Caco-2 (cell line): Measurements from ENCODE around the gene USP13. TPM values are rescaled to one million over a fixed set of nuclear protein-coding genes. Genes with fewer than 3 reads are reported as not detected.

Source experiments
- BruUV-seq: library from RNA; stranded (reverse); fragments of 400-500 nt; replicated peaks from 2 replicates; lab custom pipeline; 2021; lab: Mats Ljungman, UMichigan
- CTCF ChIA-PET: fragments of 300-600 bp; sonication (Branson Sonifier 250); formaldehyde crosslinking; loops from one replicate; lab custom pipeline; 2022; ENCODE audit warnings: antibody characterized with exemption; lab: Charles Lee
- POLR2A ChIA-PET: fragments of 300-600 bp; sonication (Branson Sonifier 250); formaldehyde crosslinking; loops from one replicate; lab custom pipeline; 2022; ENCODE audit warnings: antibody characterized with exemption; lab: Charles Lee
- DNase-seq, 2 experiments: peaks; one replicate each; pipeline versions ENCODE4 v3.0.0 to v3.0.0-alpha.2; 2020 to 2022
- H3K27me3 ChIP-seq: replicated peaks from 2 replicates; pipeline ENCODE4 v1.6.0; 2011; ENCODE audit warnings: low read length; ENCODE audit not compliant: control insufficient read depth, insufficient read depth
- H3K36me3 ChIP-seq: 2 replicates; pipeline ENCODE4 v1.5.1; 2011; ENCODE audit warnings: low read length; ENCODE audit not compliant: control insufficient read depth, insufficient read depth
- H3K4me1 ChIP-seq: fragments of 250-450 bp; sonication (Bioruptor Pico); 2 replicates; pipeline ENCODE4 v1.5.1; 2020; ENCODE audit warnings: mild to moderate bottlenecking
- H3K4me3 ChIP-seq: 2 replicates; pipeline ENCODE4 v1.5.1; 2011; ENCODE audit warnings: low read depth, mild to moderate bottlenecking, control low read depth, low read length
- H3K9me3 ChIP-seq: fragments of 250-450 bp; sonication (Bioruptor Pico); 2 replicates; pipeline ENCODE4 v1.5.1; 2020; ENCODE audit warnings: mild to moderate bottlenecking, moderate library complexity
- H3K27ac Mint-ChIP-seq: one replicate; pipeline ENCODE4 v1.8.0; 2022; ENCODE audit warnings: mixed read lengths; ENCODE audit not compliant: unreplicated experiment
- H3K27me3 Mint-ChIP-seq: one replicate; pipeline ENCODE4 v1.8.0; 2022; ENCODE audit warnings: mixed read lengths; ENCODE audit not compliant: insufficient read depth, unreplicated experiment
- H3K36me3 Mint-ChIP-seq: one replicate; pipeline ENCODE4 v1.8.0; 2022; ENCODE audit warnings: mild to moderate bottlenecking, mixed read lengths; ENCODE audit not compliant: insufficient read depth, unreplicated experiment
- H3K4me1 Mint-ChIP-seq: one replicate; pipeline ENCODE4 v1.8.0; 2022; ENCODE audit warnings: low read depth, mixed read lengths; ENCODE audit not compliant: unreplicated experiment
- H3K4me3 Mint-ChIP-seq: one replicate; pipeline ENCODE4 v1.8.0; 2022; ENCODE audit warnings: mild to moderate bottlenecking, moderate library complexity, mixed read lengths; ENCODE audit not compliant: unreplicated experiment
- H3K9me3 Mint-ChIP-seq: one replicate; pipeline ENCODE4 v1.8.0; 2022; ENCODE audit warnings: mixed read lengths; ENCODE audit not compliant: unreplicated experiment
- intact Hi-C: fragments of 100-400 bp; cut with micrococcal nuclease; formaldehyde crosslinking; loops from one replicate; pipeline ENCODE4 v1.10.0; 2022; ENCODE audit not compliant: unreplicated experiment
- total RNA-seq: library from RNA; stranded (reverse); gene quantifications from 2 replicates; pipeline ENCODE4 v1.2.3, GENCODE V29; 2022
- TF ChIP-seq, protein P1 (sequence below), 2 experiments: fragments of 200-600 bp in 1 of 2; IDR thresholded peaks; 1 replicate in 1 of 2; 2 replicates in 1 of 2; pipeline versions ENCODE4 v1.5.1 to v1.8.0; 2011 to 2022; ENCODE audit warnings: antibody characterized with exemption in 1 of 2, control low read depth in 1 of 2, inconsistent platforms in 1 of 2, low read depth in 1 of 2, low read length in 1 of 2, mild to moderate bottlenecking in 1 of 2, moderate library complexity in 1 of 2; ENCODE audit not compliant: insufficient read depth in 1 of 2, severe bottlenecking in 1 of 2, unreplicated experiment in 1 of 2

Gene USP13
- total RNA-seq, 1 experiment from 2014 or later, result 16.2 TPM

DNA sequence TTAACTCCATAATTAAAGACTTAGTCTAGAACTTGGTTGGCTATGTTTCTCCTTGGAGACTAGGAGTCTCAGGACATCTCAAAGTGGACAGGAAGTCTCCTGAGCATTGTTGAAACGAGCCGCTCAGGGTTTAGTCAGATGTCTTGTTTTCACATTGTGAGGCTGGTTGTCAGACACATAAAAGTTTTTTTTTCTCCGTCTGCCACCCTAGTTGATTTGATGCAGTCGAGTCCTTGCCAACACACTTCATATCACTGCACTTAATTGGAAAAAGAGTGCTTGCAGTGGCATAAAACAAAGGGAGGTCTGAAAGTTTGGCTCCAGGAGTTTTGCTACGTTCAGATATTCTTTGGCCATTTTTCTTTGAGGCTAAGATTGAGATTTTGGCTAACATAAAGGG lies 92.9 kb downstream of the USP13 start:
- Histone ChIP-seq H3K27me3 (no peaks in the 10 kb centered on the region), H3K36me3 (peaks cover 3% of the 10 kb centered on the region; the same call in 1 of the 2 replicates), H3K4me1 (no peaks in the 10 kb centered on the region), H3K4me3 (no peak overlapping the region), H3K9me3 (no peaks in the 10 kb centered on the region)
- CTCF ChIA-PET, result no interaction called here
- Mint-ChIP-seq H3K9me3 (no peaks in the 10 kb centered on the region), H3K4me1 (no peaks in the 10 kb centered on the region), H3K27me3 (no peaks in the 10 kb centered on the region), H3K27ac (no peak overlapping the region), H3K4me3 (no peak overlapping the region), H3K36me3 (peaks cover 12% of the 10 kb centered on the region)
- TF ChIP-seq, protein P1, sequence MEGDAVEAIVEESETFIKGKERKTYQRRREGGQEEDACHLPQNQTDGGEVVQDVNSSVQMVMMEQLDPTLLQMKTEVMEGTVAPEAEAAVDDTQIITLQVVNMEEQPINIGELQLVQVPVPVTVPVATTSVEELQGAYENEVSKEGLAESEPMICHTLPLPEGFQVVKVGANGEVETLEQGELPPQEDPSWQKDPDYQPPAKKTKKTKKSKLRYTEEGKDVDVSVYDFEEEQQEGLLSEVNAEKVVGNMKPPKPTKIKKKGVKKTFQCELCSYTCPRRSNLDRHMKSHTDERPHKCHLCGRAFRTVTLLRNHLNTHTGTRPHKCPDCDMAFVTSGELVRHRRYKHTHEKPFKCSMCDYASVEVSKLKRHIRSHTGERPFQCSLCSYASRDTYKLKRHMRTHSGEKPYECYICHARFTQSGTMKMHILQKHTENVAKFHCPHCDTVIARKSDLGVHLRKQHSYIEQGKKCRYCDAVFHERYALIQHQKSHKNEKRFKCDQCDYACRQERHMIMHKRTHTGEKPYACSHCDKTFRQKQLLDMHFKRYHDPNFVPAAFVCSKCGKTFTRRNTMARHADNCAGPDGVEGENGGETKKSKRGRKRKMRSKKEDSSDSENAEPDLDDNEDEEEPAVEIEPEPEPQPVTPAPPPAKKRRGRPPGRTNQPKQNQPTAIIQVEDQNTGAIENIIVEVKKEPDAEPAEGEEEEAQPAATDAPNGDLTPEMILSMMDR (IDR thresholded peaks at IDR 0.05; ENCODE audit: insufficient read depth in 1 of 2, low read depth in 1 of 2, low read length in 1 of 2, severe bottlenecking in 1 of 2, unreplicated experiment in 1 of 2), result no peak
- intact Hi-C loops, result no loop called here
- no TSS peak for BruUV-seq
- POLR2A ChIA-PET, result no interaction called here
- DNase-seq, result no peak

DNA sequence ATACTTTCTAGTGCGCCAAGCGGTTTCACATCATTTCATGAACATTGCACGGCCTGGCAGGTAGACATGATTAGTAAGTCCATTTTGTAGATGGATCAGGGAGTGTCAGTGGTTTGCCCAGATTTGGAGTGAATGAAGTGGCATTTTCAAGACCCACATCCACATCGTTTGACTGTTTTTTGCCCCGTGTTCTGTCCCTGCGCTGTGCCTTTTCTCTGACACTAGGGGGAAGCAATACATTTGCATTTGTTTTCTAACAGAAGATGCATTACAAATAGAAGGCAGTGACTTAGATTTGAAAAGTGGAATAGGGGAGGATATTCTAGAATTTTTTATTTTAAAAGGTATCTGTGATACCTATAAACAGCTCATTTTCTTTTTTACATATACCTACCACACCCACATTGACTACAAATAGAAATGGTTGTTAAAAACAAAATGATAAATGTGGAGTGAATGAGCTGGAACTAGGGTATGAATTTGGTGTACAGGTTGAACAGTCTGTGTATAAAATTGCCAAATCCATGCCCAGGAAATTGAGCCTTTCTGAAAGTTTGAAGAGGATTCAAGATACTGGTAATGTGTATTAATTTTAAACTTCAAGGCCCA lies 98.0 kb downstream of the USP13 start:
- TF ChIP-seq, protein P1 (IDR thresholded peaks at IDR 0.05; ENCODE audit: insufficient read depth in 1 of 2, low read depth in 1 of 2, low read length in 1 of 2, severe bottlenecking in 1 of 2, unreplicated experiment in 1 of 2), result peak; percentile 50 to 66
- Histone ChIP-seq H3K36me3 (no peaks in the 10 kb centered on the region; the same call in 1 of the 2 replicates), H3K27me3 (no peaks in the 10 kb centered on the region), H3K4me1 (no peaks in the 10 kb centered on the region), H3K4me3 (no peak overlapping the region), H3K9me3 (no peaks in the 10 kb centered on the region)
- H3K4me3 Mint-ChIP-seq, result no peak overlapping the region
- POLR2A ChIA-PET, result no interaction called here
- intact Hi-C loops, result loop anchor here (1.0 kb wide), 1 partner anchor 60 kb away; no protein-coding TSS in a partner anchor
- DNase-seq, result peak in 1 of 2 experiments; percentile 30
- no peaks in the 10 kb centered on the region for H3K9me3 Mint-ChIP-seq
- CTCF ChIA-PET, result no interaction called here
- H3K27ac Mint-ChIP-seq, result no peak overlapping the region
- H3K4me1 Mint-ChIP-seq, result no peaks in the 10 kb centered on the region
- H3K27me3 Mint-ChIP-seq, result no peaks in the 10 kb centered on the region
- no TSS peak for BruUV-seq
- peaks cover 12% of the 10 kb centered on the region for H3K36me3 Mint-ChIP-seq

DNA sequence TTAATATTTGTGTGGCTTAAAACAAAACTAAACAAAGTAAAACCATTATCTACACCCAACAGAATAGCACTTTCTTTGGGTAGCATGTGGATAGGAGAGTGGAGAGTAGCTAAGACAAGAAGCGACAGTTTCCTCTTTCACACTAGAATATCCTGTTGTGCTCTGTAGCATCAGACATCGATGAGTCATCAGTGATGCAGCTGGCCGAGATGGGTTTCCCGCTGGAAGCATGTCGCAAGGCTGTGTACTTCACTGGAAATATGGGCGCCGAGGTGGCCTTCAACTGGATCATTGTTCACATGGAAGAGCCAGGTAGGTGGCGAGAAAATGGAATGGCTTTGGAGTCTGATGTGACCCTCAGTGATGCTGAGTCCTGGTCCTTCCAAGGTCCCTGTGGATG lies 108.1 kb downstream of the USP13 start:
- no TSS peak for BruUV-seq
- Histone ChIP-seq H3K9me3 (no peaks in the 10 kb centered on the region), H3K36me3 (no peaks in the 10 kb centered on the region), H3K27me3 (no peaks in the 10 kb centered on the region), H3K4me3 (no peak overlapping the region), H3K4me1 (no peaks in the 10 kb centered on the region)
- Mint-ChIP-seq H3K4me3 (no peak overlapping the region), H3K36me3 (peaks cover 19% of the 10 kb centered on the region), H3K27me3 (no peaks in the 10 kb centered on the region), H3K4me1 (no peaks in the 10 kb centered on the region), H3K9me3 (no peaks in the 10 kb centered on the region), H3K27ac (no peak overlapping the region)
- intact Hi-C loops, result no loop called here
- TF ChIP-seq, protein P1 (IDR thresholded peaks at IDR 0.05; ENCODE audit: insufficient read depth in 1 of 2, low read depth in 1 of 2, low read length in 1 of 2, severe bottlenecking in 1 of 2, unreplicated experiment in 1 of 2), result no peak
- POLR2A ChIA-PET, result no interaction called here
- CTCF ChIA-PET, result no interaction called here
- no peak for DNase-seq
